ENCODE results near the gene TRPM3.

The TRPM3 gene

GRCh38 chr9:70945301-70945700 is 176.1 kb downstream of the TRPM3 start:
- no peak for DNase-seq

- DNase-seq, result no peak
Measured at GRCh38 chr9:70941191-70941590, 180.2 kb downstream of the TRPM3 start.

GRCh38 chr9:70940605-70941004 is 180.8 kb downstream of the TRPM3 start:
- no peak for DNase-seq

- no peak for DNase-seq
Measured at GRCh38 chr9:70936536-70936935, 184.9 kb downstream of the TRPM3 start.

- DNase-seq, result no peak
Measured at GRCh38 chr9:70935856-70936255, 185.6 kb downstream of the TRPM3 start.

- no peak for DNase-seq
Measured at GRCh38 chr9:70934642-70935041, 186.8 kb downstream of the TRPM3 start.

- DNase-seq, result no peak
Measured at GRCh38 chr9:70933321-70933720, 188.1 kb downstream of the TRPM3 start.

GRCh38 chr9:70932097-70932496 is 189.3 kb downstream of the TRPM3 start:
- no peak for DNase-seq

- DNase-seq, result no peak
Measured at GRCh38 chr9:70927530-70927929, 193.9 kb downstream of the TRPM3 start.

GRCh38 chr9:70924895-70925547 is 196.4 kb downstream of the TRPM3 start:
- DNase-seq, result peak; percentile 65

- no peak for DNase-seq
Measured at GRCh38 chr9:70924380-70924779, 197.0 kb downstream of the TRPM3 start.

GRCh38 chr9:70923961-70924360 is 197.5 kb downstream of the TRPM3 start:
- no peak for DNase-seq

GRCh38 chr9:70921136-70921535 is 200.3 kb downstream of the TRPM3 start:
- DNase-seq, result no peak

GRCh38 chr9:70917277-70917676 is 204.1 kb downstream of the TRPM3 start:
- no peak for DNase-seq

- DNase-seq, result no peak
Measured at GRCh38 chr9:70911791-70912190, 209.6 kb downstream of the TRPM3 start.

GRCh38 chr9:70910598-70910997 is 210.8 kb downstream of the TRPM3 start:
- DNase-seq, result no peak

- no peak for DNase-seq
Measured at GRCh38 chr9:70902692-70903131, 218.7 kb downstream of the TRPM3 start.

- DNase-seq, result no peak
Measured at GRCh38 chr9:70902171-70902570, 219.2 kb downstream of the TRPM3 start.

GRCh38 chr9:70901746-70902145 is 219.7 kb downstream of the TRPM3 start:
- DNase-seq, result no peak

- no peak for DNase-seq
Measured at GRCh38 chr9:70901013-70901412, 220.4 kb downstream of the TRPM3 start.

GRCh38 chr9:70893580-70894122 is 227.8 kb downstream of the TRPM3 start:
- DNase-seq, result no peak

GRCh38 chr9:70888471-70888870 is 232.9 kb downstream of the TRPM3 start:
- DNase-seq, result no peak

GRCh38 chr9:70887826-70888225 is 233.6 kb downstream of the TRPM3 start:
- DNase-seq, result no peak

- DNase-seq, result peak; percentile 64
Measured at GRCh38 chr9:70883963-70884793, 237.2 kb downstream of the TRPM3 start.
